ENCODE results near the gene CD300LD. TPM values are rescaled to one million over a fixed set of nuclear protein-coding genes. Genes with fewer than 3 reads are reported as not detected.
A peak's percentile ranks its signal among the peaks of the same experiment; 100 is the strongest.

CD300LD gene
- total RNA-seq, 2 experiments from 2014 or later = 0.18 TPM; not detected in 1

GRCh38 chr17:74554909-74555308 is 37.2 kb downstream of the CD300LD start:
- H3K4me3 Mint-ChIP-seq = no peak overlapping the region
- H3K4me1 Mint-ChIP-seq = peaks cover 24% of the 10 kb centered on the region
- intact Hi-C loops (cut with DNase I, micrococcal nuclease) = no loop called here
- DNase-seq (no peak), ATAC-seq (no peak)
- no peaks in the 10 kb centered on the region for H3K36me3 Mint-ChIP-seq (ENCODE audit: low read depth)
- H3K27ac Mint-ChIP-seq = no peak overlapping the region
- POLR2A ChIA-PET = no interaction called here
- CTCF ChIA-PET = interaction anchor here (0.6 kb wide), 1 partner anchor 195 kb away, joined by 3 read pairs; no protein-coding TSS in a partner anchor
- H3K9me3 Mint-ChIP-seq (ENCODE audit: low read depth) = no peaks in the 10 kb centered on the region
- H3K27me3 Mint-ChIP-seq = no peaks in the 10 kb centered on the region

GRCh38 chr17:74552037-74552436 is 40.0 kb downstream of the CD300LD start:
- Mint-ChIP-seq H3K27me3 (no peaks in the 10 kb centered on the region), H3K4me3 (no peak overlapping the region), H3K4me1 (peaks cover 9% of the 10 kb centered on the region), H3K36me3 (ENCODE audit: low read depth) (no peaks in the 10 kb centered on the region), H3K27ac (no peak overlapping the region), H3K9me3 (ENCODE audit: low read depth) (no peaks in the 10 kb centered on the region)
- no peak for ATAC-seq
- CTCF ChIA-PET = no interaction called here
- DNase-seq = no peak
- POLR2A ChIA-PET = no interaction called here
- intact Hi-C loops (cut with DNase I, micrococcal nuclease) = no loop called here

GRCh38 chr17:74550602-74551001 is 41.5 kb downstream of the CD300LD start:
- POLR2A ChIA-PET = no interaction called here
- no peaks in the 10 kb centered on the region for H3K27me3 Mint-ChIP-seq
- CTCF ChIA-PET = no interaction called here
- no peaks in the 10 kb centered on the region for H3K9me3 Mint-ChIP-seq (ENCODE audit: low read depth)
- H3K4me1 Mint-ChIP-seq = peaks cover 9% of the 10 kb centered on the region
- intact Hi-C loops (cut with DNase I, micrococcal nuclease) = no loop called here
- H3K36me3 Mint-ChIP-seq (ENCODE audit: low read depth) = no peaks in the 10 kb centered on the region
- no peak overlapping the region for H3K27ac Mint-ChIP-seq
- H3K4me3 Mint-ChIP-seq = no peak overlapping the region
- no peak for ATAC-seq
- DNase-seq = no peak

- Mint-ChIP-seq H3K4me1 (peaks cover 9% of the 10 kb centered on the region), H3K4me3 (no peak overlapping the region), H3K27me3 (no peaks in the 10 kb centered on the region), H3K27ac (no peak overlapping the region), H3K9me3 (ENCODE audit: low read depth) (no peaks in the 10 kb centered on the region), H3K36me3 (ENCODE audit: low read depth) (no peaks in the 10 kb centered on the region)
- intact Hi-C loops (cut with DNase I, micrococcal nuclease) = loop anchor here in 1 of 2 experiments (5.0 kb wide), 1 partner anchor 53 kb away; no protein-coding TSS in a partner anchor
- DNase-seq (no peak), ATAC-seq (no peak)
- ChIA-PET POLR2A (no interaction called here), CTCF (interaction anchor here (0.6 kb wide), 1 partner anchor 210 kb away, joined by 3 read pairs; no protein-coding TSS in a partner anchor)
Measured at GRCh38 chr17:74549343-74549742, 42.7 kb downstream of the CD300LD start.

GRCh38 chr17:74547736-74548135 is 44.3 kb downstream of the CD300LD start:
- no peaks in the 10 kb centered on the region for H3K9me3 Mint-ChIP-seq (ENCODE audit: low read depth)
- ChIA-PET CTCF (interaction anchor here (0.6 kb wide), 1 partner anchor 110 kb away, joined by 3 read pairs; no protein-coding TSS in a partner anchor), POLR2A (no interaction called here)
- intact Hi-C loops (cut with DNase I, micrococcal nuclease) = loop anchor here in 1 of 2 experiments (5.0 kb wide), 1 partner anchor 55 kb away; no protein-coding TSS in a partner anchor
- H3K4me1 Mint-ChIP-seq = peaks cover 9% of the 10 kb centered on the region
- ATAC-seq (peak; percentile 85), DNase-seq (peak; percentile 53)
- peak overlapping the region; percentile 71 for H3K27ac Mint-ChIP-seq
- H3K4me3 Mint-ChIP-seq = no peak overlapping the region
- no peaks in the 10 kb centered on the region for H3K36me3 Mint-ChIP-seq (ENCODE audit: low read depth)
- H3K27me3 Mint-ChIP-seq = no peaks in the 10 kb centered on the region

- H3K4me1 Mint-ChIP-seq = peaks cover 9% of the 10 kb centered on the region
- ATAC-seq (no peak), DNase-seq (no peak)
- H3K27ac Mint-ChIP-seq = peak overlapping the region; percentile 71
- POLR2A ChIA-PET = no interaction called here
- no peaks in the 10 kb centered on the region for H3K36me3 Mint-ChIP-seq (ENCODE audit: low read depth)
- intact Hi-C loops (cut with DNase I, micrococcal nuclease) = loop anchor here in 1 of 2 experiments (5.0 kb wide), 1 partner anchor 55 kb away; no protein-coding TSS in a partner anchor
- CTCF ChIA-PET = interaction anchor here (0.6 kb wide), 1 partner anchor 111 kb away, joined by 3 read pairs; no protein-coding TSS in a partner anchor
- H3K9me3 Mint-ChIP-seq (ENCODE audit: low read depth) = no peaks in the 10 kb centered on the region
- no peak overlapping the region for H3K4me3 Mint-ChIP-seq
- no peaks in the 10 kb centered on the region for H3K27me3 Mint-ChIP-seq
Measured at GRCh38 chr17:74547264-74547663, 44.8 kb downstream of the CD300LD start.

- Mint-ChIP-seq H3K4me1 (peaks cover 9% of the 10 kb centered on the region), H3K27me3 (no peaks in the 10 kb centered on the region), H3K27ac (no peak overlapping the region), H3K9me3 (ENCODE audit: low read depth) (no peaks in the 10 kb centered on the region), H3K4me3 (no peak overlapping the region), H3K36me3 (ENCODE audit: low read depth) (no peaks in the 10 kb centered on the region)
- ATAC-seq (no peak), DNase-seq (no peak)
- POLR2A ChIA-PET = no interaction called here
- intact Hi-C loops (cut with DNase I, micrococcal nuclease) = loop anchor here in 1 of 2 experiments (5.0 kb wide), 1 partner anchor 56 kb away; no protein-coding TSS in a partner anchor
- CTCF ChIA-PET = no interaction called here
Measured at GRCh38 chr17:74546586-74546985, 45.5 kb downstream of the CD300LD start.

- POLR2A ChIA-PET = no interaction called here
- H3K27ac Mint-ChIP-seq = no peak within 1 kb of the TSS
- no peaks in the 10 kb centered on the region for H3K27me3 Mint-ChIP-seq
- no peaks in the 10 kb centered on the region for H3K36me3 Mint-ChIP-seq (ENCODE audit: low read depth)
- no peak for DNase-seq
- no peak within 1 kb of the TSS for H3K4me3 Mint-ChIP-seq
- ATAC-seq = no peak
- intact Hi-C loops (cut with DNase I, micrococcal nuclease) = loop anchor here in 1 of 2 experiments (5.0 kb wide), 1 partner anchor 56 kb away; no protein-coding TSS in a partner anchor
- peaks cover 9% of the 10 kb centered on the region for H3K4me1 Mint-ChIP-seq
- CTCF ChIA-PET = no interaction called here
- H3K9me3 Mint-ChIP-seq (ENCODE audit: low read depth) = no peaks in the 10 kb centered on the region
Measured at GRCh38 chr17:74545843-74546230, 46.2 kb downstream of the CD300LD start, which contains the start of gene CD300C. Gene CD300C, minus strand, starts transcription at chr17:74546115. Its CDS starts 333 bp downstream, at chr17:74545782.

GRCh38 chr17:74544991-74545842 is 46.9 kb downstream of the CD300LD start:
- Mint-ChIP-seq H3K27ac (no peak overlapping the region), H3K4me1 (peaks cover 9% of the 10 kb centered on the region), H3K4me3 (no peak overlapping the region), H3K9me3 (ENCODE audit: low read depth) (no peaks in the 10 kb centered on the region), H3K36me3 (ENCODE audit: low read depth) (no peaks in the 10 kb centered on the region), H3K27me3 (peaks cover under 1% of the 10 kb centered on the region)
- ChIA-PET CTCF (no interaction called here), POLR2A (no interaction called here)
- no peak for ATAC-seq
- DNase-seq = no peak
- intact Hi-C loops (cut with DNase I, micrococcal nuclease) = loop anchor here in 1 of 2 experiments (5.0 kb wide), 1 partner anchor 57 kb away; no protein-coding TSS in a partner anchor

- Mint-ChIP-seq H3K4me3 (no peak overlapping the region), H3K27me3 (peaks cover 2% of the 10 kb centered on the region), H3K4me1 (peaks cover 9% of the 10 kb centered on the region), H3K27ac (no peak overlapping the region), H3K9me3 (ENCODE audit: low read depth) (no peaks in the 10 kb centered on the region), H3K36me3 (ENCODE audit: low read depth) (no peaks in the 10 kb centered on the region)
- ChIA-PET POLR2A (no interaction called here), CTCF (no interaction called here)
- intact Hi-C loops (cut with DNase I, micrococcal nuclease) = no loop called here
- ATAC-seq (no peak), DNase-seq (no peak)
Measured at GRCh38 chr17:74543891-74544760, 48.0 kb downstream of the CD300LD start.

- Mint-ChIP-seq H3K27ac (no peak overlapping the region), H3K27me3 (peaks cover 2% of the 10 kb centered on the region), H3K4me1 (peaks cover 9% of the 10 kb centered on the region), H3K4me3 (no peak overlapping the region), H3K36me3 (ENCODE audit: low read depth) (no peaks in the 10 kb centered on the region), H3K9me3 (ENCODE audit: low read depth) (no peaks in the 10 kb centered on the region)
- DNase-seq (no peak), ATAC-seq (no peak)
- ChIA-PET CTCF (no interaction called here), POLR2A (no interaction called here)
- intact Hi-C loops (cut with DNase I, micrococcal nuclease) = no loop called here
Measured at GRCh38 chr17:74543406-74543805, 48.7 kb downstream of the CD300LD start.

All from activated CD4-positive, alpha-beta T cell treated with anti-CD3 and anti-CD28 coated beads for 36 hours (primary cell).